ENCODE data around the gene DNM3.

The DNM3 gene

DNA sequence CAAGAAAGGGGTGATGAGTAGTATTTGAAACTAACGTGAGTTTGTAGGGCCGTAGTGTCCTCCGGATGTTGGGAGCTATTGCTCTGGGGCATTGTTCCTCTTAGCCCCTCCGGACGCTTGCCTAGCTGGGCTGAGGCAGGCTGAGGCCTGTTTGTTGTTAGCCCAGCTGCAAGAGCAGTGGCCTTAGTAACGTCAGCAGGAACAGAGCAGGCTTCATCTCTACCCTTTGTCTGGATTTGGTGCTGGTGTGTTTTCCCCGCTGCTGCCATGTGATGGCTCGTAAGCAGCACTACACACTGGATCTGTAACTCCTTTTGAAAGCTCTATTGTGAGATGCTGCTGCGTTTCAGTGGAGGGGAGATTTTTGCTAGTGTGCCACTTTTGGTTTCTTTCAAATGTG, 57.6 kb downstream of the DNM3 start:
- H3K9me3 ChIP-seq (ENCODE audit: control insufficient read depth, insufficient read depth, low read depth, low read length) = no peaks in the 10 kb centered on the region
- no peak for TF ChIP-seq SCRT1 (tag by site-specific recombination; IDR thresholded peaks at IDR 0.05; ENCODE audit: borderline replicate concordance)
- TF ChIP-seq GLI2 (tag by site-specific recombination; IDR thresholded peaks at IDR 0.05; ENCODE audit: borderline replicate concordance, low read depth) = no peak
- no peak for TF ChIP-seq GLIS2 (tag by site-specific recombination; IDR thresholded peaks at IDR 0.05)
- no peak for TF ChIP-seq ZNF266 (tag by site-specific recombination; IDR thresholded peaks at IDR 0.05; ENCODE audit: low read depth)
- TF ChIP-seq, protein P1, sequence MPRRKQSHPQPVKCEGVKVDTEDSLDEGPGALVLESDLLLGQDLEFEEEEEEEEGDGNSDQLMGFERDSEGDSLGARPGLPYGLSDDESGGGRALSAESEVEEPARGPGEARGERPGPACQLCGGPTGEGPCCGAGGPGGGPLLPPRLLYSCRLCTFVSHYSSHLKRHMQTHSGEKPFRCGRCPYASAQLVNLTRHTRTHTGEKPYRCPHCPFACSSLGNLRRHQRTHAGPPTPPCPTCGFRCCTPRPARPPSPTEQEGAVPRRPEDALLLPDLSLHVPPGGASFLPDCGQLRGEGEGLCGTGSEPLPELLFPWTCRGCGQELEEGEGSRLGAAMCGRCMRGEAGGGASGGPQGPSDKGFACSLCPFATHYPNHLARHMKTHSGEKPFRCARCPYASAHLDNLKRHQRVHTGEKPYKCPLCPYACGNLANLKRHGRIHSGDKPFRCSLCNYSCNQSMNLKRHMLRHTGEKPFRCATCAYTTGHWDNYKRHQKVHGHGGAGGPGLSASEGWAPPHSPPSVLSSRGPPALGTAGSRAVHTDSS (tag by site-specific recombination; IDR thresholded peaks at IDR 0.05) = no peak
- TF ChIP-seq IKZF3 (tag by site-specific recombination; IDR thresholded peaks at IDR 0.05) = no peak
- no peak for TF ChIP-seq ZNF148 (tag by site-specific recombination; IDR thresholded peaks at IDR 0.05; ENCODE audit: borderline replicate concordance)
- TF ChIP-seq ZNF792 (tag by site-specific recombination; IDR thresholded peaks at IDR 0.05) = no peak
- TF ChIP-seq, protein P2, sequence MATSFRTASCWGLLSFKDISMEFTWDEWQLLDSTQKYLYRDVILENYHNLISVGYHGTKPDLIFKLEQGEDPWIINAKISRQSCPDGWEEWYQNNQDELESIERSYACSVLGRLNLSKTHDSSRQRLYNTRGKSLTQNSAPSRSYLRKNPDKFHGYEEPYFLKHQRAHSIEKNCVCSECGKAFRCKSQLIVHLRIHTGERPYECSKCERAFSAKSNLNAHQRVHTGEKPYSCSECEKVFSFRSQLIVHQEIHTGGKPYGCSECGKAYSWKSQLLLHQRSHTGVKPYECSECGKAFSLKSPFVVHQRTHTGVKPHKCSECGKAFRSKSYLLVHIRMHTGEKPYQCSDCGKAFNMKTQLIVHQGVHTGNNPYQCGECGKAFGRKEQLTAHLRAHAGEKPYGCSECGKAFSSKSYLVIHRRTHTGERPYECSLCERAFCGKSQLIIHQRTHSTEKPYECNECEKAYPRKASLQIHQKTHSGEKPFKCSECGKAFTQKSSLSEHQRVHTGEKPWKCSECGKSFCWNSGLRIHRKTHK (tag by site-specific recombination; IDR thresholded peaks at IDR 0.05) = no peak
- no peak for TF ChIP-seq ZEB2 (tag by site-specific recombination; IDR thresholded peaks at IDR 0.05)
- no peak for TF ChIP-seq ZNF626 (tag by site-specific recombination; IDR thresholded peaks at IDR 0.05)
- TF ChIP-seq, protein P3, sequence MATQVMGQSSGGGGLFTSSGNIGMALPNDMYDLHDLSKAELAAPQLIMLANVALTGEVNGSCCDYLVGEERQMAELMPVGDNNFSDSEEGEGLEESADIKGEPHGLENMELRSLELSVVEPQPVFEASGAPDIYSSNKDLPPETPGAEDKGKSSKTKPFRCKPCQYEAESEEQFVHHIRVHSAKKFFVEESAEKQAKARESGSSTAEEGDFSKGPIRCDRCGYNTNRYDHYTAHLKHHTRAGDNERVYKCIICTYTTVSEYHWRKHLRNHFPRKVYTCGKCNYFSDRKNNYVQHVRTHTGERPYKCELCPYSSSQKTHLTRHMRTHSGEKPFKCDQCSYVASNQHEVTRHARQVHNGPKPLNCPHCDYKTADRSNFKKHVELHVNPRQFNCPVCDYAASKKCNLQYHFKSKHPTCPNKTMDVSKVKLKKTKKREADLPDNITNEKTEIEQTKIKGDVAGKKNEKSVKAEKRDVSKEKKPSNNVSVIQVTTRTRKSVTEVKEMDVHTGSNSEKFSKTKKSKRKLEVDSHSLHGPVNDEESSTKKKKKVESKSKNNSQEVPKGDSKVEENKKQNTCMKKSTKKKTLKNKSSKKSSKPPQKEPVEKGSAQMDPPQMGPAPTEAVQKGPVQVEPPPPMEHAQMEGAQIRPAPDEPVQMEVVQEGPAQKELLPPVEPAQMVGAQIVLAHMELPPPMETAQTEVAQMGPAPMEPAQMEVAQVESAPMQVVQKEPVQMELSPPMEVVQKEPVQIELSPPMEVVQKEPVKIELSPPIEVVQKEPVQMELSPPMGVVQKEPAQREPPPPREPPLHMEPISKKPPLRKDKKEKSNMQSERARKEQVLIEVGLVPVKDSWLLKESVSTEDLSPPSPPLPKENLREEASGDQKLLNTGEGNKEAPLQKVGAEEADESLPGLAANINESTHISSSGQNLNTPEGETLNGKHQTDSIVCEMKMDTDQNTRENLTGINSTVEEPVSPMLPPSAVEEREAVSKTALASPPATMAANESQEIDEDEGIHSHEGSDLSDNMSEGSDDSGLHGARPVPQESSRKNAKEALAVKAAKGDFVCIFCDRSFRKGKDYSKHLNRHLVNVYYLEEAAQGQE (tag by site-specific recombination; IDR thresholded peaks at IDR 0.05) = no peak
- no peak for TF ChIP-seq ZIC2 (tag by site-specific recombination; IDR thresholded peaks at IDR 0.05)
- TF ChIP-seq PRDM6 (tag by site-specific recombination; IDR thresholded peaks at IDR 0.05) = no peak
- no peak for TF ChIP-seq ZNF610 (tag by site-specific recombination; IDR thresholded peaks at IDR 0.05; ENCODE audit: borderline replicate concordance)
- ChIA-PET POLR2A (no interaction called here), CTCF (interaction anchor here (0.7 to 0.8 kb wide), 2 partner anchors 66 to 98 kb away, joined by 5 read pairs; no protein-coding TSS in a partner anchor)
- no peaks in the 10 kb centered on the region for H3K4me1 ChIP-seq (ENCODE audit: control insufficient read depth, insufficient read depth, low read length)
- H3K27ac ChIP-seq (ENCODE audit: extremely low read depth, low read depth, low read length) = no peak overlapping the region
- H3K36me3 ChIP-seq (ENCODE audit: control insufficient read depth in 2 of 2, insufficient read depth in 1 of 2, low read length in 2 of 2) = no peaks in the 10 kb centered on the region
- no peak overlapping the region for H3K4me3 ChIP-seq (ENCODE audit: low read depth, low read length)
